ENCODE data around the gene AAK1.

The AAK1 gene

DNA sequence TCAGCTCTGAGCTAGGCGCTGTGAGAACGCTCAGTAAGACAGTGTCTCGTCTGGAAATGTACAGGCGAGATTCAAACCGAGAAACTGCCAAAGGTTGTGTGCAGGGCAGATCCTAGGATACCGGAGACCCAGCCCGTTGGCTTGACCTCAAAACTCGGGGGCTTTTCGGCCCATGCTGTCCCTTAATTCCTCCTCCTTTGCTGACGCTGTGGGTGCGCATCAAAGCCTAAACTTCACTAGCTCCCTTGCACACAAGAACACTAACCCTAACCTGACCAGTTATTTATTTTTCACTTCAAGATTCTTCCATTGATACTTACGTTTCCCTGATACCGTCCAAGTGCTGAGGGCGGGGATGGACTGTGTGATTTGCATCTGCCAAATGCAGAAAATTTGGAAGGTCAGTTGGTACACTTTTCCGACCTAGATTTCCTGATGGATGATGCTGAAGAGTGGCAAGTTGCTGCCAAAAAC is 1.0 kb upstream of the AAK1 start:
- TF ChIP-seq, protein P1, sequence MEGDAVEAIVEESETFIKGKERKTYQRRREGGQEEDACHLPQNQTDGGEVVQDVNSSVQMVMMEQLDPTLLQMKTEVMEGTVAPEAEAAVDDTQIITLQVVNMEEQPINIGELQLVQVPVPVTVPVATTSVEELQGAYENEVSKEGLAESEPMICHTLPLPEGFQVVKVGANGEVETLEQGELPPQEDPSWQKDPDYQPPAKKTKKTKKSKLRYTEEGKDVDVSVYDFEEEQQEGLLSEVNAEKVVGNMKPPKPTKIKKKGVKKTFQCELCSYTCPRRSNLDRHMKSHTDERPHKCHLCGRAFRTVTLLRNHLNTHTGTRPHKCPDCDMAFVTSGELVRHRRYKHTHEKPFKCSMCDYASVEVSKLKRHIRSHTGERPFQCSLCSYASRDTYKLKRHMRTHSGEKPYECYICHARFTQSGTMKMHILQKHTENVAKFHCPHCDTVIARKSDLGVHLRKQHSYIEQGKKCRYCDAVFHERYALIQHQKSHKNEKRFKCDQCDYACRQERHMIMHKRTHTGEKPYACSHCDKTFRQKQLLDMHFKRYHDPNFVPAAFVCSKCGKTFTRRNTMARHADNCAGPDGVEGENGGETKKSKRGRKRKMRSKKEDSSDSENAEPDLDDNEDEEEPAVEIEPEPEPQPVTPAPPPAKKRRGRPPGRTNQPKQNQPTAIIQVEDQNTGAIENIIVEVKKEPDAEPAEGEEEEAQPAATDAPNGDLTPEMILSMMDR (IDR thresholded peaks at IDR 0.05), result no peak
- no peak for DNase-seq (ENCODE audit: low spot score)
- Histone ChIP-seq H3K27ac (peak overlapping the region; percentile 97 to 99), H3K4me3 (peak overlapping the region; percentile 94)

GRCh38 chr2:69642709-69643601 is 584 bp downstream of the AAK1 start:
- H3K27ac ChIP-seq, result peak overlapping the region; percentile 97 to 99
- TF ChIP-seq, protein P1 (IDR thresholded peaks at IDR 0.05), result no peak
- no peak for DNase-seq (ENCODE audit: low spot score)

GRCh38 chr2:69641887-69642708 is 1.4 kb downstream of the AAK1 start:
- Histone ChIP-seq H3K4me3 (peak overlapping the region; percentile 94), H3K27ac (peak overlapping the region; percentile 19 to 99)
- DNase-seq (ENCODE audit: low spot score), result no peak
- TF ChIP-seq, protein P1 (IDR thresholded peaks at IDR 0.05), result no peak

More at GRCh38 chr2:69642709-69643601, 584 bp downstream of the AAK1 start:
- peak overlapping the region; percentile 94 for H3K4me3 ChIP-seq

DNA sequence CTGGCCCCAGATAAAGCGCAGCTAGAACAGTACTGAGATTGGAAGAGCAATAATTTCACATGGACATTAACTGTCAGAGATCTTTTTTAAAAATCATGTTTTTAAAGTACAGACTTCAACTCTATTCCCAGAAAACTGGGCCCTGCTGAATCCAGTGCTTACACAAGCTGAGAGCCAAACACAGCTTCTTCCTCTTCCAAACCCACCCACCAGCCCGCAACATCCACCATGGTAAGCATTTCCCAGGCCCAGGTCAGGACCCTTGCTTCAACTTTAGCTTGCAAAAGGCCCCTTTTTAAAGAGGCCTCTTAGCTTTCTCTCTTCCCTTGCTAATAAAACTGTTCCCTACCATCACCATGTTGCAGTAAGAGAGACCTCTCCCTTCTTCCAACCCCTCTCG is 2.1 kb downstream of the AAK1 start:
- TF ChIP-seq, protein P1 (IDR thresholded peaks at IDR 0.05), result no peak
- Histone ChIP-seq H3K4me3 (peak overlapping the region; percentile 94), H3K27ac (peak overlapping the region; percentile 11 to 26)
- no peak for DNase-seq (ENCODE audit: low spot score)

GRCh38 chr2:69639266-69639665 is 4.3 kb downstream of the AAK1 start:
- TF ChIP-seq, protein P1 (IDR thresholded peaks at IDR 0.05), result no peak
- Histone ChIP-seq H3K27ac (no peak overlapping the region), H3K4me3 (peak overlapping the region; percentile 18)
- no peak for DNase-seq (ENCODE audit: low spot score)

DNA sequence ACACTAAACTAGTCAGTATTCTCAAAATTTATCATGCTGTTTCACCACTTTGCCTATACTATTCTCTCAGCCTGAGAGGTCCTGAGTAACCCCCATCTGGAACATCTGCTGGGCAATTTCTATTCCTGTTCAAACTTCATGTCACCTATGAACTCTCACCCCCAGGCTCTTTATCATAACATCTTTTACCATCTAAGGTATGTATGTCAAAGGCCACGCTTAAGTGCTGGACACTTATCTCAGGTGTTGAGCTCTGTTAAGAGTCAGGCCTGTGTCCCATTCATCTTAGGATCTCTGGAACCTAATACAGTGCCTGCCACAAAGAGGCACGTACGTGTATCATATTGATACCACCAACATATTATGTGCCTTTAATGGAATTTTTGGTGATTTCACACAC is 4.9 kb downstream of the AAK1 start:
- TF ChIP-seq, protein P1 (IDR thresholded peaks at IDR 0.05), result no peak
- Histone ChIP-seq H3K27ac (no peak overlapping the region), H3K4me3 (no peak overlapping the region)
- DNase-seq (ENCODE audit: low spot score), result no peak
